GM23338 (cell line): ENCODE measurements around the gene SCAANT1. TPM values are rescaled to one million over a fixed set of nuclear protein-coding genes. Genes with fewer than 3 reads are reported as not detected.

Experiments used
- ATAC-seq: fragments of 200-7000 bp; cut with Tn5 transposase; 3 replicates; pipeline ENCODE4 v1.9.1; 2020
- DNase-seq: peaks from one replicate; pipeline ENCODE4 v3.0.0-alpha.2; 2015; ENCODE audit warnings: low spot score
- H2AFZ ChIP-seq: fragments of 200-600 bp; sonication (generic); 2 replicates; pipeline ENCODE4 v1.8.0; 2016; ENCODE audit warnings: antibody characterized with exemption, mild to moderate bottlenecking, moderate library complexity
- H3F3A ChIP-seq: fragments of 200-600 bp; sonication (generic); replicated peaks from 2 replicates; pipeline ENCODE4 v1.8.0; 2017; ENCODE audit warnings: antibody characterized with exemption, mixed run types, low read depth
- H3K27ac ChIP-seq: fragments of 200-600 bp; sonication (generic); 2 replicates; pipeline ENCODE4 v1.6.1; 2016; ENCODE audit warnings: low read depth
- H3K27me3 ChIP-seq: fragments of 200-600 bp; sonication (generic); 2 replicates; pipeline ENCODE4 v1.8.0; 2016; ENCODE audit warnings: mild to moderate bottlenecking, mixed run types, moderate library complexity; ENCODE audit not compliant: insufficient read depth
- H3K36me3 ChIP-seq: fragments of 200-600 bp; sonication (generic); 2 replicates; pipeline ENCODE4 v1.8.0; 2016; ENCODE audit warnings: mild to moderate bottlenecking; ENCODE audit not compliant: insufficient read depth
- H3K4me1 ChIP-seq: fragments of 200-600 bp; sonication (generic); 2 replicates; pipeline ENCODE4 v1.8.0; 2016; ENCODE audit warnings: mild to moderate bottlenecking, moderate library complexity; ENCODE audit not compliant: insufficient read depth
- H3K4me2 ChIP-seq: fragments of 200-600 bp; sonication (generic); 2 replicates; pipeline ENCODE4 v1.7.1; 2017; ENCODE audit warnings: mixed run types
- H3K4me3 ChIP-seq: fragments of 200-600 bp; sonication (generic); 2 replicates; pipeline ENCODE4 v1.6.1; 2016; ENCODE audit warnings: mixed run types
- H3K79me2 ChIP-seq: fragments of 200-600 bp; sonication (generic); replicated peaks from 2 replicates; pipeline ENCODE4 v1.8.0; 2017; ENCODE audit warnings: mild to moderate bottlenecking; ENCODE audit not compliant: insufficient read depth
- H3K9me2 ChIP-seq: fragments of 200-600 bp; sonication (generic); 2 replicates; pipeline ENCODE4 v1.8.0; 2017; ENCODE audit not compliant: insufficient read depth
- H4K20me1 ChIP-seq: fragments of 200-600 bp; sonication (generic); replicated peaks from 2 replicates; pipeline ENCODE4 v1.8.0; 2017; ENCODE audit warnings: mild to moderate bottlenecking; ENCODE audit not compliant: insufficient read depth
- H3K27ac Mint-ChIP-seq: 2 replicates; pipeline ENCODE4 v1.8.0; 2020; ENCODE audit warnings: inconsistent platforms, mild to moderate bottlenecking, moderate library complexity, mixed read lengths
- H3K27me3 Mint-ChIP-seq: 3 replicates; pipeline ENCODE4 v1.8.0; 2022; ENCODE audit warnings: low read depth, mild to moderate bottlenecking, moderate library complexity, mixed read lengths, inconsistent platforms; ENCODE audit not compliant: insufficient read depth, poor library complexity
- H3K36me3 Mint-ChIP-seq: 3 replicates; pipeline ENCODE4 v1.8.0; 2021; ENCODE audit warnings: low read depth, mild to moderate bottlenecking, inconsistent platforms, moderate library complexity, mixed read lengths
- H3K4me1 Mint-ChIP-seq: 3 replicates; pipeline ENCODE4 v1.8.0; 2020; ENCODE audit warnings: mild to moderate bottlenecking, inconsistent platforms, mixed read lengths
- H3K4me3 Mint-ChIP-seq: 3 replicates; pipeline ENCODE4 v1.8.0; 2021; ENCODE audit warnings: moderate library complexity, mild to moderate bottlenecking, inconsistent platforms, mixed read lengths
- H3K9me3 Mint-ChIP-seq: 3 replicates; pipeline ENCODE4 v1.8.0; 2020; ENCODE audit warnings: moderate library complexity, mild to moderate bottlenecking, inconsistent platforms, mixed read lengths
- EZH2 ChIP-seq: fragments of 200-600 bp; sonication (generic); IDR thresholded peaks from one replicate; pipeline ENCODE4 v1.8.0; 2017; ENCODE audit warnings: antibody characterized with exemption, mild to moderate bottlenecking, low read depth; ENCODE audit not compliant: unreplicated experiment
- EZH2phosphoT487 ChIP-seq: fragments of 200-600 bp; sonication (generic); IDR thresholded peaks from one replicate; pipeline ENCODE4 v1.8.1; 2018; ENCODE audit warnings: antibody characterized with exemption; ENCODE audit not compliant: unreplicated experiment
- NANOG ChIP-seq: IDR thresholded peaks from 2 replicates; pipeline ENCODE4 v1.6.1; 2016; ENCODE audit warnings: antibody characterized with exemption, borderline replicate concordance
- POLR2AphosphoS5 ChIP-seq: IDR thresholded peaks from 2 replicates; pipeline ENCODE4 v1.6.1; 2016; ENCODE audit warnings: antibody characterized with exemption, low read depth
- STAT1 ChIP-seq: IDR thresholded peaks from one replicate; pipeline ENCODE4 v1.6.1; 2016; ENCODE audit warnings: antibody characterized with exemption; ENCODE audit not compliant: unreplicated experiment
- ZNF114 ChIP-seq: fragments of 250-450 bp; sonication (Bioruptor Pico); IDR thresholded peaks from 2 replicates; pipeline ENCODE4 v1.5.0; 2020; ENCODE audit warnings: mild to moderate bottlenecking, moderate library complexity
- ZNF331 ChIP-seq: fragments of 250-450 bp; sonication (Bioruptor Pico); IDR thresholded peaks from 2 replicates; pipeline ENCODE4 v1.5.0; 2020; ENCODE audit warnings: low read depth, mild to moderate bottlenecking, moderate library complexity
- polyA plus RNA-seq: library from polyadenylated mRNA; unstranded; fragments of >200 nt; fragmentation: Nextera tagmentation; extraction: Ambion mirVana; gene quantifications from 2 replicates; pipeline ENCODE4 v1.2.1, GENCODE V29; 2016
- total RNA-seq: library from RNA; depleted of rRNA; stranded (reverse); fragments of >200 nt; shearing (Covaris generic); gene quantifications from 2 replicates; pipeline ENCODE4 v1.2.3, GENCODE V29; 2014
- TF ChIP-seq, protein P1 (sequence below): IDR thresholded peaks from 2 replicates; pipeline ENCODE4 v1.6.1; 2016; ENCODE audit warnings: antibody characterized with exemption
- TF ChIP-seq, protein P2 (sequence below): fragments of 250-450 bp; sonication (Bioruptor Pico); IDR thresholded peaks from 2 replicates; pipeline ENCODE4 v1.5.0; 2020; ENCODE audit warnings: mild to moderate bottlenecking, moderate library complexity
- TF ChIP-seq, protein P3 (sequence below): IDR thresholded peaks from one replicate; pipeline ENCODE4 v1.6.1; 2018; ENCODE audit warnings: antibody characterized with exemption; ENCODE audit not compliant: unreplicated experiment
- TF ChIP-seq, protein P4 (sequence below), 2 experiments: fragments of 200-600 bp in 1 of 2; sonication (generic) in 1 of 2; conservative IDR thresholded peaks; 2 replicates each; pipeline versions ENCODE4 v1.5.1 to v1.6.1; 2016 to 2017; ENCODE audit warnings: antibody characterized with exemption in 2 of 2, low read depth in 2 of 2, mild to moderate bottlenecking in 2 of 2, moderate library complexity in 1 of 2

SCAANT1 gene
- total and polyA plus RNA-seq, 2 experiments from 2014 or later: 1.2 TPM; not detected in 1

DNA sequence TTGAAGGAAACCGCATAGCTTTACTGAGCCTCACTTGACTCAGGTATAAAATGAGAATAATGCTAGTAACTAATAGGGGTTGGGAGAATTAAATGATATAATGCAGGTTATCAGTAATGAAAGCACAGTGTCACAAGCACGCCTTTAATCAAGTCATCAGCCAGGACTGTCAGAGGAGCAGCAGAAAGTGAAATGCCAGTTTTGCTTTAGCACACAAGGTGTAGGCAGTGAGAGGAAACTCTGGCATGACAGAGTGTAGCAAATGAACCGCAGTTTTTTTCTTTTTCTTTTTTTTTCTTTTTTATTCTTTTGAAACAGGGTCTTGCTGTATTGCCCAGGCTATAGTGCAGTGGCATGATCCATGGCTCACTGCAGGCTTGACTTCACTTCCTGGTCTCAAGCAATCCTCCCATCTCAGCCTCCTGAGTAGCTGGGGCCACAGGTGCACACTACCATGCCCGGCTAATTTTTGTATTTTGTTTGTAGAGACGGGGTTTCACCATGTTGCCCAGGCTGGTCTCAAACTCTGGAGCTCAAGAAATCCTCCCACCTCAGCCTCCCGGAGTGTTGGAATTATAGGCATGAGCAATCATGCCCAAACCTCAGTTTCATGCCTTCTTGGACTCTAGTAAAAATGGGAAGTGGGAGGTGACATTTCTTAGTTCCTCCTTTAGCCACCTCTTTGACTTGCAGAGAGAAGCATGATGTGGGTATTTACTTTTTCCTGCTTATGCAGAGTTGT lies 9.7 kb upstream of the SCAANT1 start:
- no peak overlapping the region for H3K4me2 ChIP-seq
- TF ChIP-seq EZH2phosphoT487 (no peak), STAT1 (no peak), ZNF331 (CRISPR knock-in tag) (no peak), POLR2AphosphoS5 (no peak), NANOG (no peak), ZNF114 (CRISPR knock-in tag) (no peak), EZH2 (no peak)
- TF ChIP-seq, protein P1, sequence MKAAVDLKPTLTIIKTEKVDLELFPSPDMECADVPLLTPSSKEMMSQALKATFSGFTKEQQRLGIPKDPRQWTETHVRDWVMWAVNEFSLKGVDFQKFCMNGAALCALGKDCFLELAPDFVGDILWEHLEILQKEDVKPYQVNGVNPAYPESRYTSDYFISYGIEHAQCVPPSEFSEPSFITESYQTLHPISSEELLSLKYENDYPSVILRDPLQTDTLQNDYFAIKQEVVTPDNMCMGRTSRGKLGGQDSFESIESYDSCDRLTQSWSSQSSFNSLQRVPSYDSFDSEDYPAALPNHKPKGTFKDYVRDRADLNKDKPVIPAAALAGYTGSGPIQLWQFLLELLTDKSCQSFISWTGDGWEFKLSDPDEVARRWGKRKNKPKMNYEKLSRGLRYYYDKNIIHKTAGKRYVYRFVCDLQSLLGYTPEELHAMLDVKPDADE: no peak
- TF ChIP-seq, protein P2, sequence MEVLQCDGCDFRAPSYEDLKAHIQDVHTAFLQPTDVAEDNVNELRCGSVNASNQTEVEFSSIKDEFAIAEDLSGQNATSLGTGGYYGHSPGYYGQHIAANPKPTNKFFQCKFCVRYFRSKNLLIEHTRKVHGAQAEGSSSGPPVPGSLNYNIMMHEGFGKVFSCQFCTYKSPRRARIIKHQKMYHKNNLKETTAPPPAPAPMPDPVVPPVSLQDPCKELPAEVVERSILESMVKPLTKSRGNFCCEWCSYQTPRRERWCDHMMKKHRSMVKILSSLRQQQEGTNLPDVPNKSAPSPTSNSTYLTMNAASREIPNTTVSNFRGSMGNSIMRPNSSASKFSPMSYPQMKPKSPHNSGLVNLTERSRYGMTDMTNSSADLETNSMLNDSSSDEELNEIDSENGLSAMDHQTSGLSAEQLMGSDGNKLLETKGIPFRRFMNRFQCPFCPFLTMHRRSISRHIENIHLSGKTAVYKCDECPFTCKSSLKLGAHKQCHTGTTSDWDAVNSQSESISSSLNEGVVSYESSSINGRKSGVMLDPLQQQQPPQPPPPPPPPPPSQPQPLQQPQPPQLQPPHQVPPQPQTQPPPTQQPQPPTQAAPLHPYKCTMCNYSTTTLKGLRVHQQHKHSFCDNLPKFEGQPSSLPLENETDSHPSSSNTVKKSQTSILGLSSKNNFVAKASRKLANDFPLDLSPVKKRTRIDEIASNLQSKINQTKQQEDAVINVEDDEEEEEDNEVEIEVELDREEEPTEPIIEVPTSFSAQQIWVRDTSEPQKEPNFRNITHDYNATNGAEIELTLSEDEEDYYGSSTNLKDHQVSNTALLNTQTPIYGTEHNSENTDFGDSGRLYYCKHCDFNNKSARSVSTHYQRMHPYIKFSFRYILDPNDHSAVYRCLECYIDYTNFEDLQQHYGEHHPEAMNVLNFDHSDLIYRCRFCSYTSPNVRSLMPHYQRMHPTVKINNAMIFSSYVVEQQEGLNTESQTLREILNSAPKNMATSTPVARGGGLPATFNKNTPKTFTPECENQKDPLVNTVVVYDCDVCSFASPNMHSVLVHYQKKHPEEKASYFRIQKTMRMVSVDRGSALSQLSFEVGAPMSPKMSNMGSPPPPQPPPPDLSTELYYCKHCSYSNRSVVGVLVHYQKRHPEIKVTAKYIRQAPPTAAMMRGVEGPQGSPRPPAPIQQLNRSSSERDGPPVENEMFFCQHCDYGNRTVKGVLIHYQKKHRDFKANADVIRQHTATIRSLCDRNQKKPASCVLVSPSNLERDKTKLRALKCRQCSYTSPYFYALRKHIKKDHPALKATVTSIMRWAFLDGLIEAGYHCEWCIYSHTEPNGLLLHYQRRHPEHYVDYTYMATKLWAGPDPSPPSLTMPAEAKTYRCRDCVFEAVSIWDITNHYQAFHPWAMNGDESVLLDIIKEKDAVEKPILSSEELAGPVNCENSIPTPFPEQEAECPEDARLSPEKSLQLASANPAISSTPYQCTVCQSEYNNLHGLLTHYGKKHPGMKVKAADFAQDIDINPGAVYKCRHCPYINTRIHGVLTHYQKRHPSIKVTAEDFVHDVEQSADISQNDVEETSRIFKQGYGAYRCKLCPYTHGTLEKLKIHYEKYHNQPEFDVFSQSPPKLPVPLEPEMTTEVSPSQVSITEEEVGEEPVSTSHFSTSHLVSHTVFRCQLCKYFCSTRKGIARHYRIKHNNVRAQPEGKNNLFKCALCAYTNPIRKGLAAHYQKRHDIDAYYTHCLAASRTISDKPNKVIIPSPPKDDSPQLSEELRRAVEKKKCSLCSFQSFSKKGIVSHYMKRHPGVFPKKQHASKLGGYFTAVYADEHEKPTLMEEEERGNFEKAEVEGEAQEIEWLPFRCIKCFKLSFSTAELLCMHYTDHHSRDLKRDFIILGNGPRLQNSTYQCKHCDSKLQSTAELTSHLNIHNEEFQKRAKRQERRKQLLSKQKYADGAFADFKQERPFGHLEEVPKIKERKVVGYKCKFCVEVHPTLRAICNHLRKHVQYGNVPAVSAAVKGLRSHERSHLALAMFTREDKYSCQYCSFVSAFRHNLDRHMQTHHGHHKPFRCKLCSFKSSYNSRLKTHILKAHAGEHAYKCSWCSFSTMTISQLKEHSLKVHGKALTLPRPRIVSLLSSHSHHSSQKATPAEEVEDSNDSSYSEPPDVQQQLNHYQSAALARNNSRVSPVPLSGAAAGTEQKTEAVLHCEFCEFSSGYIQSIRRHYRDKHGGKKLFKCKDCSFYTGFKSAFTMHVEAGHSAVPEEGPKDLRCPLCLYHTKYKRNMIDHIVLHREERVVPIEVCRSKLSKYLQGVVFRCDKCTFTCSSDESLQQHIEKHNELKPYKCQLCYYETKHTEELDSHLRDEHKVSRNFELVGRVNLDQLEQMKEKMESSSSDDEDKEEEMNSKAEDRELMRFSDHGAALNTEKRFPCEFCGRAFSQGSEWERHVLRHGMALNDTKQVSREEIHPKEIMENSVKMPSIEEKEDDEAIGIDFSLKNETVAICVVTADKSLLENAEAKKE (CRISPR knock-in tag): no peak
- TF ChIP-seq, protein P3, sequence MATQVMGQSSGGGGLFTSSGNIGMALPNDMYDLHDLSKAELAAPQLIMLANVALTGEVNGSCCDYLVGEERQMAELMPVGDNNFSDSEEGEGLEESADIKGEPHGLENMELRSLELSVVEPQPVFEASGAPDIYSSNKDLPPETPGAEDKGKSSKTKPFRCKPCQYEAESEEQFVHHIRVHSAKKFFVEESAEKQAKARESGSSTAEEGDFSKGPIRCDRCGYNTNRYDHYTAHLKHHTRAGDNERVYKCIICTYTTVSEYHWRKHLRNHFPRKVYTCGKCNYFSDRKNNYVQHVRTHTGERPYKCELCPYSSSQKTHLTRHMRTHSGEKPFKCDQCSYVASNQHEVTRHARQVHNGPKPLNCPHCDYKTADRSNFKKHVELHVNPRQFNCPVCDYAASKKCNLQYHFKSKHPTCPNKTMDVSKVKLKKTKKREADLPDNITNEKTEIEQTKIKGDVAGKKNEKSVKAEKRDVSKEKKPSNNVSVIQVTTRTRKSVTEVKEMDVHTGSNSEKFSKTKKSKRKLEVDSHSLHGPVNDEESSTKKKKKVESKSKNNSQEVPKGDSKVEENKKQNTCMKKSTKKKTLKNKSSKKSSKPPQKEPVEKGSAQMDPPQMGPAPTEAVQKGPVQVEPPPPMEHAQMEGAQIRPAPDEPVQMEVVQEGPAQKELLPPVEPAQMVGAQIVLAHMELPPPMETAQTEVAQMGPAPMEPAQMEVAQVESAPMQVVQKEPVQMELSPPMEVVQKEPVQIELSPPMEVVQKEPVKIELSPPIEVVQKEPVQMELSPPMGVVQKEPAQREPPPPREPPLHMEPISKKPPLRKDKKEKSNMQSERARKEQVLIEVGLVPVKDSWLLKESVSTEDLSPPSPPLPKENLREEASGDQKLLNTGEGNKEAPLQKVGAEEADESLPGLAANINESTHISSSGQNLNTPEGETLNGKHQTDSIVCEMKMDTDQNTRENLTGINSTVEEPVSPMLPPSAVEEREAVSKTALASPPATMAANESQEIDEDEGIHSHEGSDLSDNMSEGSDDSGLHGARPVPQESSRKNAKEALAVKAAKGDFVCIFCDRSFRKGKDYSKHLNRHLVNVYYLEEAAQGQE: no peak
- TF ChIP-seq, protein P4, sequence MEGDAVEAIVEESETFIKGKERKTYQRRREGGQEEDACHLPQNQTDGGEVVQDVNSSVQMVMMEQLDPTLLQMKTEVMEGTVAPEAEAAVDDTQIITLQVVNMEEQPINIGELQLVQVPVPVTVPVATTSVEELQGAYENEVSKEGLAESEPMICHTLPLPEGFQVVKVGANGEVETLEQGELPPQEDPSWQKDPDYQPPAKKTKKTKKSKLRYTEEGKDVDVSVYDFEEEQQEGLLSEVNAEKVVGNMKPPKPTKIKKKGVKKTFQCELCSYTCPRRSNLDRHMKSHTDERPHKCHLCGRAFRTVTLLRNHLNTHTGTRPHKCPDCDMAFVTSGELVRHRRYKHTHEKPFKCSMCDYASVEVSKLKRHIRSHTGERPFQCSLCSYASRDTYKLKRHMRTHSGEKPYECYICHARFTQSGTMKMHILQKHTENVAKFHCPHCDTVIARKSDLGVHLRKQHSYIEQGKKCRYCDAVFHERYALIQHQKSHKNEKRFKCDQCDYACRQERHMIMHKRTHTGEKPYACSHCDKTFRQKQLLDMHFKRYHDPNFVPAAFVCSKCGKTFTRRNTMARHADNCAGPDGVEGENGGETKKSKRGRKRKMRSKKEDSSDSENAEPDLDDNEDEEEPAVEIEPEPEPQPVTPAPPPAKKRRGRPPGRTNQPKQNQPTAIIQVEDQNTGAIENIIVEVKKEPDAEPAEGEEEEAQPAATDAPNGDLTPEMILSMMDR (conservative IDR thresholded peaks at IDR 0.05; ENCODE audit: low read depth in 2 of 2): no peak
- Mint-ChIP-seq H3K36me3 (peaks cover 66% of the 10 kb centered on the region), H3K4me1 (peaks cover 6% of the 10 kb centered on the region), H3K27ac (no peak overlapping the region), H3K4me3 (no peak overlapping the region), H3K27me3 (peaks cover 3% of the 10 kb centered on the region), H3K9me3 (peaks cover 28% of the 10 kb centered on the region)
- no peaks in the 10 kb centered on the region for H3K4me1 ChIP-seq
- H3K79me2 ChIP-seq: peaks cover 22% of the 10 kb centered on the region; the same call in 1 of the 2 replicates
- DNase-seq: no peak
- no peak overlapping the region for H3K4me3 ChIP-seq
- H3K27ac ChIP-seq: no peak overlapping the region
- no peak for ATAC-seq
- H2AFZ ChIP-seq: no peak overlapping the region
- H4K20me1 ChIP-seq: no peaks in the 10 kb centered on the region; the same call in none of the 2 replicates
- 0 out of 2 replicates have a peak, but pooled peaks cover 4% of the 10 kb centered on the region for H3K36me3 ChIP-seq
- no peaks in the 10 kb centered on the region; the same call in 1 of the 2 replicates for H3K9me2 ChIP-seq
- H3K27me3 ChIP-seq: no peaks in the 10 kb centered on the region
- H3F3A ChIP-seq: no peaks in the 10 kb centered on the region
